ENCODE results near the gene SLC9A5. TPM values are rescaled to one million over a fixed set of nuclear protein-coding genes. Genes with fewer than 3 reads are reported as not detected.

Gene SLC9A5
- total RNA-seq (2014; rRNA removed; shearing (Covaris generic)) (5.4 and 6.4 TPM in 2 replicates), polyA plus RNA-seq (2016; fragmentation: Nextera tagmentation; extraction: Ambion mirVana) (3.4 and 4.5 TPM in 2 replicates)
- long read RNA-seq, partial matches to known transcripts, result 1 of 1 reads
- long read RNA-seq, other reads (novel, unspliced or antisense), result 0 of 1 reads

DNA sequence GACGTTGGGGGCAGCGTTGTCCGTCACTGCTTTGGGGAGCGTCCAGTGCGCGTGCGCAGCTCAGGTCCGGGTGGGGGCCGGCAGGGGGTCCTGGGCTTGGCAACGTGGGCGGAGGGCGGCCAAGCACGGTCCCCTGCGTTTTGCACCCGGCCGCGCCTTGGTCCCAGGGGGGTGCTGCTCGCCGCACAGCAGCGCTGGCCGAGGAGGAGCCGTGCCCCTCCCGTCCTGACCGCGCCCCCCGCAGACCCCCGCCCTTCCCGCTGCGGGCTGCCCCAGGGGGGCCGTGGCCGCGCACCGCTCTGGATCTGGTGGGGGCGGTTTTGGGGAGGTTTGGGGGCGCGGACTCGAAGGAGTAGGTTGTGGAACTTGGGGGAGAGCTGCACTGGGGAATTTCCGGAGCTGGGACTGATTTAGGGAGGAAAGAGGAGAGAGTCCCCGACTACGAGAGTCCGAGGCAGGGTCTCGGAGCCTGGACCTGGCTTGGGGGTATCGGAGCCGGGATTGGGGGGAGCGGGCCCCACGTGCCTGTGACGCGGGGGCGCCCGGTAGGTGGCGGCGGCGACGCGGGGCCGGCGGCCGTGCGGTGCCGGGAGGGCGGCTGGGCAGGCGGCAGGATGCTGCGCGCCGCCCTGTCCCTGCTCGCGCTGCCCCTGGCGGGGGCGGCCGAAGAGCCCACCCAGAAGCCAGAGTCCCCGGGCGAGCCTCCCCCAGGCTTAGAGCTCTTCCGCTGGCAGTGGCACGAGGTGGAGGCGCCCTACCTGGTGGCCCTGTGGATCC lies at the start of gene SLC9A5:
Gene SLC9A5, plus strand, starts transcription at position 579 of the 777 bp plus-strand sequence. Its CDS starts 36 bp downstream, at position 615.
- peaks cover 5% of the 10 kb centered on the region; the same call in 2 of the 3 replicates for H3K36me3 Mint-ChIP-seq (ENCODE audit: low read depth)

DNA sequence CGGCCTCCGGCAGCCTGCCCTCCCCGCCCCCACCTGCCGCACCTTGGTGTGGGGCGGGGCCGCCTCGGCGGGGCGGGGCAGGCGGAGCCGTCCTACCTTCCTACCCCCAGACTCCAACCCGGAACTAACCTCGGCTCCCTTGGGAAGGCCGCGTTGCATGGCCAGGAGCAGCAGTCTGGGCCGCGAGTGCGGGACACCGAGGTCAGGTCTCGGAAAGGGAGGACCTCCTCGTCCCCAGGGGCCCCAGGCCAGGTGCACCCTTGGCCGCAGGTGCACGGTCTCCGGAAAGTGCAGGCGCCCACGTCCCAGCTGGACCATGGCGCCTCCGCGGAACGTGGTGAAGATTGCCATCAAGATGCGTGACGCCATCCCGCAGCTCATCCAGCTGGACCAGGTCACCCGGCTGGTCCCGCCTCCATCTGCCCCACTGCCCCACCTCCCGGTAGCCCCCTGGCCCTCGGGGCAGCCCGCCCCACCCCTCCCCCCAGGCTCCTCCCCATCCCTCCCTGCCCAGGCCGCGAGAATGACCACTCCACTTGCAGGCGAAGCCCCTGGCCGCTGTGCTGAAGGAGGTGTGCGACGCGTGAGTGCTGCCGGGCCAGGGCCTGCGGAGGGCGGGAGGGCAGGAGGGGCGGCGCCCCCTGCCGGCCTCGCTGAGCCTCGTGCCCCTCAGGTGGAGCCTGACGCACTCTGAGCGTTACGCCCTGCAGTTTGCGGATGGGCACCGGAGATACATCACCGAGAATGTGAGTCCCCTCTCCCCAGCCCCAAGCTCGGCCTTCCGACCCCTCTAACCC lies 49.6 kb upstream of the SLC9A5 start, which contains the start of gene ELMO3:
Gene ELMO3, plus strand, starts transcription at position 121 of the 797 bp plus-strand sequence. Its CDS starts 196 bp downstream, at position 317.
- H3K4me3 ChIP-seq, result peak within 1 kb of the TSS; percentile 79
- H3K4me1 ChIP-seq (ENCODE audit: insufficient read depth), result peaks cover 9% of the 10 kb centered on the region
- Mint-ChIP-seq H3K27me3 (ENCODE audit: insufficient read depth, low read depth, poor library complexity) (peaks cover 16% of the 10 kb centered on the region), H3K36me3 (ENCODE audit: low read depth) (peaks cover 41% of the 10 kb centered on the region), H3K4me3 (peak within 1 kb of the TSS; percentile 86), H3K4me1 (peaks cover 6% of the 10 kb centered on the region), H3K27ac (peak within 1 kb of the TSS; percentile 83), H3K9me3 (no peaks in the 10 kb centered on the region)
- H3K79me2 ChIP-seq (replicated peaks; ENCODE audit: insufficient read depth), result no peaks in the 10 kb centered on the region
- peak within 1 kb of the TSS; percentile 92 for H3K4me2 ChIP-seq
- peaks cover 20% of the 10 kb centered on the region; the same call in 1 of the 2 replicates for H3K36me3 ChIP-seq (ENCODE audit: insufficient read depth)
- H3F3A ChIP-seq (replicated peaks; ENCODE audit: low read depth), result peaks cover 18% of the 10 kb centered on the region; the same call in 1 of the 2 replicates
- peaks cover 9% of the 10 kb centered on the region; the same call in 1 of the 2 replicates for H4K20me1 ChIP-seq (replicated peaks; ENCODE audit: insufficient read depth)
- ATAC-seq (peak; percentile 87), DNase-seq (ENCODE audit: low spot score) (peak; percentile 89)
- peak within 1 kb of the TSS; percentile 96 for H2AFZ ChIP-seq
- peak within 1 kb of the TSS; percentile 78 for H3K27ac ChIP-seq (ENCODE audit: low read depth)
- H3K27me3 ChIP-seq (ENCODE audit: insufficient read depth), result no peaks in the 10 kb centered on the region
- H3K9me2 ChIP-seq (ENCODE audit: insufficient read depth), result no peaks in the 10 kb centered on the region
- TF ChIP-seq REST (IDR thresholded peaks at IDR 0.05; ENCODE audit: unreplicated experiment) (peak; percentile 44), EZH2 (IDR thresholded peaks at IDR 0.05; ENCODE audit: low read depth, unreplicated experiment) (no peak), EZH2phosphoT487 (IDR thresholded peaks at IDR 0.05; ENCODE audit: unreplicated experiment) (no peak), NANOG (IDR thresholded peaks at IDR 0.05; ENCODE audit: borderline replicate concordance) (no peak), POLR2AphosphoS5 (IDR thresholded peaks at IDR 0.05; ENCODE audit: low read depth) (peak; percentile 61), STAT1 (IDR thresholded peaks at IDR 0.05; ENCODE audit: unreplicated experiment) (no peak), CREB1 (CRISPR knock-in tag; IDR thresholded peaks at IDR 0.05; ENCODE audit: low read depth) (peak; percentile 55), JUNB (IDR thresholded peaks at IDR 0.05; ENCODE audit: unreplicated experiment) (no peak), ETS1 (IDR thresholded peaks at IDR 0.05) (no peak)

More for the DNA sequence above, at the start of gene SLC9A5:
- H3K9me2 ChIP-seq (ENCODE audit: insufficient read depth), result no peaks in the 10 kb centered on the region
- peaks cover 18% of the 10 kb centered on the region for H3F3A ChIP-seq (replicated peaks; ENCODE audit: low read depth)
- H3K27ac Mint-ChIP-seq, result peak within 1 kb of the TSS; percentile 97; the same call in 1 of the 2 replicates
- H3K27me3 ChIP-seq (ENCODE audit: insufficient read depth), result peaks cover 34% of the 10 kb centered on the region
- peak within 1 kb of the TSS; percentile 94 for H3K4me2 ChIP-seq
- H3K27me3 Mint-ChIP-seq (ENCODE audit: insufficient read depth, low read depth, poor library complexity), result peaks cover 28% of the 10 kb centered on the region
- no peaks in the 10 kb centered on the region for H3K9me3 Mint-ChIP-seq
- H3K4me3 ChIP-seq, result peak within 1 kb of the TSS; percentile 89
- peaks cover 21% of the 10 kb centered on the region for H3K79me2 ChIP-seq (replicated peaks; ENCODE audit: insufficient read depth)
- no peaks in the 10 kb centered on the region; the same call in 1 of the 2 replicates for H3K36me3 ChIP-seq (ENCODE audit: insufficient read depth)
- peak within 1 kb of the TSS; percentile 90 for H3K4me3 Mint-ChIP-seq
- DNase-seq (ENCODE audit: low spot score), result peak; percentile 65
- peaks cover 39% of the 10 kb centered on the region for H3K4me1 Mint-ChIP-seq
- H2AFZ ChIP-seq, result peak within 1 kb of the TSS; percentile 97; the same call in 1 of the 2 replicates
- peaks cover 23% of the 10 kb centered on the region for H3K4me1 ChIP-seq (ENCODE audit: insufficient read depth)
- H4K20me1 ChIP-seq (replicated peaks; ENCODE audit: insufficient read depth), result no peaks in the 10 kb centered on the region; the same call in none of the 2 replicates
- peak; percentile 1 for ATAC-seq
- H3K27ac ChIP-seq (ENCODE audit: low read depth), result no peak within 1 kb of the TSS
- TF ChIP-seq ZNF331 (CRISPR knock-in tag; IDR thresholded peaks at IDR 0.05; ENCODE audit: low read depth) (no peak), POLR2AphosphoS5 (IDR thresholded peaks at IDR 0.05; ENCODE audit: low read depth) (peak; percentile 31; the same call in 1 of the 2 replicates), CREB1 (CRISPR knock-in tag; IDR thresholded peaks at IDR 0.05; ENCODE audit: low read depth) (peak; percentile 74), ZNF114 (CRISPR knock-in tag; IDR thresholded peaks at IDR 0.05) (no peak)
- TF ChIP-seq, protein P1, sequence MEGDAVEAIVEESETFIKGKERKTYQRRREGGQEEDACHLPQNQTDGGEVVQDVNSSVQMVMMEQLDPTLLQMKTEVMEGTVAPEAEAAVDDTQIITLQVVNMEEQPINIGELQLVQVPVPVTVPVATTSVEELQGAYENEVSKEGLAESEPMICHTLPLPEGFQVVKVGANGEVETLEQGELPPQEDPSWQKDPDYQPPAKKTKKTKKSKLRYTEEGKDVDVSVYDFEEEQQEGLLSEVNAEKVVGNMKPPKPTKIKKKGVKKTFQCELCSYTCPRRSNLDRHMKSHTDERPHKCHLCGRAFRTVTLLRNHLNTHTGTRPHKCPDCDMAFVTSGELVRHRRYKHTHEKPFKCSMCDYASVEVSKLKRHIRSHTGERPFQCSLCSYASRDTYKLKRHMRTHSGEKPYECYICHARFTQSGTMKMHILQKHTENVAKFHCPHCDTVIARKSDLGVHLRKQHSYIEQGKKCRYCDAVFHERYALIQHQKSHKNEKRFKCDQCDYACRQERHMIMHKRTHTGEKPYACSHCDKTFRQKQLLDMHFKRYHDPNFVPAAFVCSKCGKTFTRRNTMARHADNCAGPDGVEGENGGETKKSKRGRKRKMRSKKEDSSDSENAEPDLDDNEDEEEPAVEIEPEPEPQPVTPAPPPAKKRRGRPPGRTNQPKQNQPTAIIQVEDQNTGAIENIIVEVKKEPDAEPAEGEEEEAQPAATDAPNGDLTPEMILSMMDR (conservative IDR thresholded peaks at IDR 0.05; ENCODE audit: low read depth in 2 of 2), result no peak
